Bronchial epithelial cell (primary cell): ENCODE measurements around the gene P2RY6. TPM values are rescaled to one million over a fixed set of nuclear protein-coding genes. Genes with fewer than 3 reads are reported as not detected.
A peak's percentile ranks its signal among the peaks of the same experiment; 100 is the strongest.

ENCODE experiments used
- DNase-seq: peaks from one replicate; pipeline ENCODE4 v3.0.0-alpha.2; 2010; ENCODE audit warnings: low read depth
- FAIRE-seq: peaks from 2 replicates; lab custom pipeline; 2011; peaks lifted over from hg19 to GRCh38; lab: Jason Lieb, UNC
- H3K27me3 ChIP-seq: 2 replicates; pipeline ENCODE4 v1.5.1; 2011; ENCODE audit warnings: low read length; ENCODE audit not compliant: control insufficient read depth, insufficient read depth
- H3K36me3 ChIP-seq: 2 replicates; pipeline ENCODE4 v1.5.1; 2011; ENCODE audit warnings: low read length; ENCODE audit not compliant: control insufficient read depth, insufficient read depth
- H3K4me3 ChIP-seq: 2 replicates; pipeline ENCODE4 v1.5.1; 2011; ENCODE audit warnings: mild to moderate bottlenecking, low read depth, low read length, control low read depth
- total RNA-seq: library from RNA; depleted of rRNA; stranded (reverse); fragments of >200 nt; gene quantifications from 2 replicates; pipeline ENCODE4 v1.2.1, GENCODE V29; 2014
- TF ChIP-seq, protein P1 (sequence below): IDR thresholded peaks from 2 replicates; pipeline ENCODE4 v1.5.1; 2011; ENCODE audit warnings: mild to moderate bottlenecking, moderate library complexity, low read length, control low read depth, inconsistent platforms; ENCODE audit not compliant: insufficient read depth, severe bottlenecking

P2RY6 gene
- total RNA-seq, 1 donor from 2014 or later = not detected

DNA sequence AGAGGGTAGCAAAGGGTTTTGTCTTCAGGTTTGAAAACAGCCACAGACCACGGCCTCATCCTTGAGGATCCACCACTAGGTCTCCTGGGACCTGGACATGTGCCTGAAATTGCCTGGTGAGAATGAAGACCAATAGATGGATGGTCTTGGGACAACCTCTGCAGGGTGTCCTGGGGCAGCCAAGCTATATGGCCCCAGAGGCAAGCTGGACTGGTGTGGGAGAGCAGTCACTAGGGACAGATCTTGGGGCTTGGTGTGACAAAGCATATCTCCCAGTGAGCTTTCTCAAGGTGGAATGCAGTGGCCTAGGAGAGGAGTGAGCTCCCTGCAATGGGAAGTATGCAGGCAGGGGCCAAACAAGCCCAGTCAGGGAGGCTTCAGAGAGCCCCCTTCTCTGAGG is 13.6 kb downstream of the P2RY6 start:
- TF ChIP-seq, protein P1, sequence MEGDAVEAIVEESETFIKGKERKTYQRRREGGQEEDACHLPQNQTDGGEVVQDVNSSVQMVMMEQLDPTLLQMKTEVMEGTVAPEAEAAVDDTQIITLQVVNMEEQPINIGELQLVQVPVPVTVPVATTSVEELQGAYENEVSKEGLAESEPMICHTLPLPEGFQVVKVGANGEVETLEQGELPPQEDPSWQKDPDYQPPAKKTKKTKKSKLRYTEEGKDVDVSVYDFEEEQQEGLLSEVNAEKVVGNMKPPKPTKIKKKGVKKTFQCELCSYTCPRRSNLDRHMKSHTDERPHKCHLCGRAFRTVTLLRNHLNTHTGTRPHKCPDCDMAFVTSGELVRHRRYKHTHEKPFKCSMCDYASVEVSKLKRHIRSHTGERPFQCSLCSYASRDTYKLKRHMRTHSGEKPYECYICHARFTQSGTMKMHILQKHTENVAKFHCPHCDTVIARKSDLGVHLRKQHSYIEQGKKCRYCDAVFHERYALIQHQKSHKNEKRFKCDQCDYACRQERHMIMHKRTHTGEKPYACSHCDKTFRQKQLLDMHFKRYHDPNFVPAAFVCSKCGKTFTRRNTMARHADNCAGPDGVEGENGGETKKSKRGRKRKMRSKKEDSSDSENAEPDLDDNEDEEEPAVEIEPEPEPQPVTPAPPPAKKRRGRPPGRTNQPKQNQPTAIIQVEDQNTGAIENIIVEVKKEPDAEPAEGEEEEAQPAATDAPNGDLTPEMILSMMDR = no peak
- H3K36me3 ChIP-seq = no peaks in the 10 kb centered on the region
- no peaks in the 10 kb centered on the region for H3K27me3 ChIP-seq
- FAIRE-seq (no peak), DNase-seq (no peak)
- no peak overlapping the region for H3K4me3 ChIP-seq

DNA sequence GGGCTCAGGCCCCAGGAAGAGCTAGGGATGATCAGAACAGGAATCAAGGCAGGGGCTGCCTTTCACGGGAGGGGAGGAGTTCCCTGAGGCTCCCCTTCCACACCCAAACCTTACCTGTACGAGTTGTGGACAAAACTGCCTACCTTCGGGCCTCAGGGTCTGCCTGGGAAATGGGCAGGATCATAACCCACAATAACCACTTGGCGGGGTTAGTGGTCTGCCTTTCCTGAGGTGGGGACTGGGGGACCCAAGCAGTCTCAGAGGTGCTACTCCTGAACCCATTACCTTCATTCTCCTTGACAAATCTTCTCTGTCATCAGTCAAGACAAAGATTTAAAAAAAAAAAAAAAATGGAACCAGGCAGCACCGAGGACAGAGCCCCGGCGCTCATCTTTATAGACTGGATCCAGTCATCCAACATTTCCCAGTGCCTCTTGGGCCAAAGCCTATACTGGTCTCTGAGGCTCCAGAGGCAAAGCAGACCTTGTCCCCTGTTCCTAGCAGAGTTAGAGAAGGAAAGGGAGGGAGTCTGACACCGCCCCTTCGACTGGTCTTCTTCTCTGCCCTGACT is 14.2 kb downstream of the P2RY6 start:
- FAIRE-seq (no peak), DNase-seq (no peak)
- Histone ChIP-seq H3K36me3 (no peaks in the 10 kb centered on the region), H3K27me3 (no peaks in the 10 kb centered on the region), H3K4me3 (no peak overlapping the region)
- TF ChIP-seq, protein P1 = no peak

GRCh38 chr11:73287400-73288101 is 15.4 kb downstream of the P2RY6 start:
- TF ChIP-seq, protein P1 = no peak
- H3K36me3 ChIP-seq = no peaks in the 10 kb centered on the region
- H3K4me3 ChIP-seq = no peak overlapping the region
- no peaks in the 10 kb centered on the region for H3K27me3 ChIP-seq
- DNase-seq (no peak), FAIRE-seq (peak; percentile 50)

GRCh38 chr11:73288192-73288872 is 16.2 kb downstream of the P2RY6 start:
- H3K36me3 ChIP-seq = no peaks in the 10 kb centered on the region
- DNase-seq (no peak), FAIRE-seq (no peak)
- H3K27me3 ChIP-seq = no peaks in the 10 kb centered on the region
- TF ChIP-seq, protein P1 = no peak
- H3K4me3 ChIP-seq = no peak overlapping the region

GRCh38 chr11:73288873-73289707 is 17.0 kb downstream of the P2RY6 start:
- peak; percentile 85 for DNase-seq
- Histone ChIP-seq H3K27me3 (no peaks in the 10 kb centered on the region), H3K36me3 (no peaks in the 10 kb centered on the region), H3K4me3 (no peak overlapping the region)
- no peak for FAIRE-seq
- TF ChIP-seq, protein P1 = peak; percentile 91
